NCI-H69 (cell line): ENCODE results near the gene HGF.
"Not testable (repeated sequence)": the region's sequence is repeated elsewhere in the genome, so short reads cannot be mapped to it uniquely, and the experiment has no call there.

ENCODE experiments used
- DNase-seq: peaks from one replicate; lab custom pipeline; 2025; lab: John Stamatoyannopoulos, UW

HGF gene

DNA sequence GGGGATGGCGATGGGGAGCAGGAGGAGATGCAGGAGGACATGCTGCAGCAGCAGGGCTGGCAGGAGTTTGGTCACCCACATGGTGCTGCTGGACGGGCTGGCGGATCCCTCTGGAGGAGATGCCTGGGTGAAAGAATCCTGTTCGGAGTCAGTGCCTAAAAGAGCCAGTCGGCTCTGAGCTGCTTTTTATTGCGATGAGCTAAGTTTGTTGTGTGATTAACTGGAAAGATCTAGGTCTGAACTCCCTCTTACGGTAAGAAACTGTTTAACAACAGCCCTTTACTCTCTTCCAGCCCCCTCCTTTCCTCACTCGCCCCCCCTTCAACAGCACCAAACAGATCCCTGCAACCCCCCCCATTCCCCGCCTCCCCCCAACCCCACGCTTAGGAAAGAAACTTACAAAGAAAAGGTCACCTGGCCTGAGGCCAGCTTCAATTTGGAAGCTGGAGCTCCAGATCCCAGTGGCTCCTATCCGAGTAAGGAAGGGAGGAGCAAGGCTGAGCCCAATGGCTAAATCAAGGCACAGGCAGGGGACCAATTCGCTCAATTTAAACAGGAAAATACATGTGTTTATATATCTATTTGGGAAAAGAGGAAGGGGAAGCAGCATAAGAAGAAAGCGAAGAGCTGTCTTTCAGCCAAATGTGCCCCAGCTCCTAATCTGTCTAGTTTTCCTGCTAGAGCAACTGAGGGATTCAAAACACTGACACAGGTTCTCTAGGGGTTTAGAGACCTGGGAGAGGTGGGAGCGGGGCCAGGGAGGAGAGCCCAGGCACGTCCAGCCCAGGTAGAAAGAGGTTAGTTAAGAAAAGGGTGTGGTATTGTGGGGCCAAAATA, at the start of gene HGF:
TSS of gene HGF (minus strand) at position 157 of the 837 bp plus-strand sequence. CDS start at position 81, 76 bp downstream.
- DNase-seq, result peak; percentile 82

DNA sequence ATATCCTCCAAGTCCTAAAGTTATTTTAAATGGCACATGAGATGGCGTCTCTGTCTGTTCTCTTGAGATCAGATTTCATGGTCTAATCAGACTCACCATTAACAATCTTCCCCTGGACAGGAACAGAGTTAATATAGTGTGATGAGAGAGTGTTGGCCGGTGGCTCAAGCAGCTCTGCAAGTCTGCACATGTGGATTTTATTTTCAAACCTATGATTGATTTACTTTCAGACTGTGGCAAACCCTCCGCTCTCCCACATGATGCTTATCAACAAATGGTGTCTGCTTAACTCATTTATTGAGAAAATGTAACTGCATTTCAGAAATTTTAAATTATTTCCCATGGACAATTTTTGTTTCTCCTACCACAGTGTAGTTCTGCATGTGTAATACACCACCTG, 46.5 kb upstream of the HGF start:
- no peak for DNase-seq

DNA sequence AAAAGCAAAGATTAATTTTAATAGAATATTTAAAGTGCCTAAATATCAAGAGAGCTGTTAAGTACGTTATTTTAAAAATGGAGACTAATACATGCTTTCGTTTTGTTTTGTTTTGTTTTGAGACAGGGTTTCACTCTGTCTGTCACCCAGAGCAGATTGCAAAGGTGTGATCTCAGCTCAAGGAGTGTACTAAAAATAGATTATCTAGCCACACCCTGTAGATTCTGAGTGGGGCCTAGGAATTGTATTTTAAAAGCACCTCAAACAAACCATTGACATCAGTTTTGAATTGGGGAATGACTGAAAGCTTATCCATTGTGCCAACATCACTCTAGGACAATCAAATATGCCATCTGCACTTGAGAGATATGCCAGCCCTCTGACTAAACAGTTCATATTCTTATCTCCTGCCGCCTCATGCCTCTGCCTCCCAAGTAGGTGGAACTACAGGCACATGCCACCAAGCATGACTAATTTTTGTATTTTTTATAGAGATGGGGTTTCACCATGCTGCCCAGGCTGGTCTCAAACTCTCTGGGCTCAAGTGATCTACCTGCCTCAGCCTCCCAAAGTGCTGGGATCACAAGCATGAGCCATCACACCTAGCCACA, 43.1 kb upstream of the HGF start:
- DNase-seq, result not testable (repeated sequence)

DNA sequence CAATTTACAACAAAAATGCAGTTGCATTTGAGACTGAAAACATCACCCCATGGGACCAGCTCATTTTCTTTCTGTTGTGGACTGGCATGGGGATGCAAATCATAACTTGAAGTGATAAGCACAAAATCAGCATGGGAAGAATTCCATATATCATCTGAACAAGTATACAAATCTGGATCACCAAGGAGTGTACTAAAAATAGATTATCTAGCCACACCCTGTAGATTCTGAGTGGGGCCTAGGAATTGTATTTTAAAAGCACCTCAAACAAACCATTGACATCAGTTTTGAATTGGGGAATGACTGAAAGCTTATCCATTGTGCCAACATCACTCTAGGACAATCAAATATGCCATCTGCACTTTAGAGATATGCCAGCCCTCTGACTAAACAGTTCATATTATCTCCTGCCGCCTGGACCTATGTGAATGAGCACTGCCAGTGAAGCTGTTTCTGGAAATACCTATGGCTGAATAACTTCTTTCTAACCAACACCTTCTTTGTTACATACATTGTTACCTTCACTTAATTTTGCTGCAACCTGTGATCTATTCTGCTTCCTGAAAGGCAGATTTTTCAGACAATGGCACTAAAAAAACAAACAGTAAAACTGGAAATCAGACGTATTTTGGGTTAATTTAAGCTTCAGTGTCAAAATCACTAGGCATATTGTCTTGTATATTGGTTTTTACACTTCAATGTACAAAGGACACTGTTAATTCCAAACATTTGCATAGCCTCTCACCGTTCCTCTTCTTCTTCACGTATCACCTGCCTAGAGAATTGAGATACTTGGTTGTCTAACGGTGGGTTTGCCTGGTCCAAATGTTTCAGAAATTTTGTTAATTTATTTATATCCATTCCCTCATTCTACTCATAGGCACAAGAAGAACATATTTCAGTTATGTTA, 42.4 kb upstream of the HGF start:
- DNase-seq, result peak; percentile 25

DNA sequence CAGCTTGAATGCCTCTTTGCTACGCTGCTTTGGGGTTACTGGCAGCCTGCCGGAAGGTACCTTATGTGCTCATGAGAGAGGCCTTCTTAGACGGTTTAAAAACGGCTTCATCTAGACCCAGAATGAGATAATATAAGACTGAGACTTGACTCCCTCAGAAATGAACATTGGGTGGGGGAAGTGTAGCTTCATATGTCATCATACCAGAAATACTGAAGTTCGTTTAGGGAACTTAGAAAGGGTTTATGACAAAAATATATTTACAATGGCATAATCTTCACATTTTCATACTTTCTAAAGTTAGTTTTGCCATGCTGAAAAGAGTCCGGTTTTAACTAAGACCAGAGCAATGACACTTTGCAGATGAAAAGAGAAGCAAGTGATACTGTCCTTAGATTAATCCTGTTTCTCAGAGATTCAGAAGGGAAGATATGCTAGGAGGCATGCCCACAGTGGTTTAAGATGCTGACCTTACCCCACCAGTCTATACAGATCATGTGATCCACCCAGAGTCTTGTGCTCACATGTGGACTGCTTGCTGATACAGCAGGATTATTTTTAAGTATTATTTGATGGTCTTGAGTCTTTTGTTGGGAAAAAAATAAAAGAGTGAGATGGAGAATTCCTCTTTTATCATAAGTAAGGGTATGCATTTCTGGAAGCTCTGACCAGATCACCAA, 40.8 kb upstream of the HGF start:
- DNase-seq, result no peak

DNA sequence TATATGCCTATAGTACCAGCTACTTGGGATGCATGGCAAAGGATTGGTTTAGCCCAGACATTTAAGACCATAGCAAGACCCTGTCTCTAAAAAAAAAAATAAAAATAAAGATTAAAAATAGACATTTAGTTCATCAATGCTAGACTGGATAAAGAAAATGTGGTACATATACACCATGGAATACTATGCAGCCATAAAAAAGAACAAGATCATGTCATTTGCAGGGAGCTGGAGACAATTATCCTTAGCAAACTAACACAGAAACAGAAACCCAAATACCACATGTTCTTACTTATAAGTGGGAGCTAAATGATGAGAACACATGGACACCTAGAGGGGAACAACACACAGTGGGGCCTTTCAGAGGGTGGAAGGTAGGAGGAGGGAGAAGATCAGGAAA, 38.5 kb upstream of the HGF start:
- DNase-seq, result not testable (repeated sequence)

DNA sequence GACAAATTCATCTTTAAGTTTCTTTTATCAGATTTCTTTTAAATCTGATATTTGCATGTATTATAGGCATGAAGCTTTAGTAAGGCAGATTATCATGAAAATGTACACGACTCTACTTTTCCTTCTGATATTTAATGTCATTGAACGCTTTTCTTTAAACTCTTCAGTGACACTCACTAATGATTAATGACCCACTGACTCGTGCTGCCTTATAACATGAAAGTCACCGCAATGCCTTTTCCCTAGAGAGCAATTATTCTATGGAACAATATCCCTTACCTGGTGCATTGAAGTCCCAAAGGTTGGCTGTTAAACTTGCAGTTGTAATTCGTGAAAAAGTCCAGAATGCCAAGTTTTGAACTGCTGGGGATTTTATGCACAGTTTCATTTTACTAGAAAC, 33.4 kb upstream of the HGF start:
- DNase-seq, result peak; percentile 25

DNA sequence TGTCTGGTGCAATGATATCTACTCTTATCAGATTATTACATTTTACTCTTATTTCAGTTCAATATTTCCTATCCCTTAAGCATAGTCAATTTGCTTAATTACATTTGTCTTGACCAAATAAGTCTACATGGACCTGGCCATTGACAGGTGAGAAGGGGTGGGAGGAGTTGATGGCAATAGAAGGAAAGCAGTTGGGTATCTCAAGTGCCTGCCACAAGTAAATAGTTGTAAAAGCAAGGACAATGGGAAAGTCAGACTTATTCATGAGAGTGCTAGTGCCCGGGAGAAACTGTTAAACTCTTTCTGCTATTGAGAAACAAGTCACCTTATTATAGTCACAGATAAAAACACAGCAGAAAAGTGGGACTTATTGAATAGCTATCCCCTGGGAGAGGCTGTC, 32.4 kb upstream of the HGF start:
- no peak for DNase-seq

DNA sequence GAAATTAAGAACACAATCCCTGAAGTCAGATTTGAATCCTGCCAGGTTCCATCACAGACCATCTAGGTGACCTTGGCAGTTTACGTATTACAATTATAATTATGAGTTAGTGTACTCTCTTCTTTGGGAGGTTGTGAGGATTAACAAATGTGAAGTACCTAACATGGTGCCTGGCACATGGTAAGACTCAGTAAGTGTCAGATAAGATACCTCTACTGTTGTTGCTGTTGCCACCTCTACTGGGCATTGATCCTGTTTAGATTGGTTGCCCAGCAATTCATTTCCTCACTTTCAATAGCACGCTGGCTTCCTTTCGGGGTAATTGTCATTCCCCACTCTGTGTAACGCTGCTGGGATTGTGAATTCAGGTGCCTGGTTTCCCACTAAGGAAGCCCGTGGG, 31.7 kb upstream of the HGF start:
- DNase-seq, result no peak

DNA sequence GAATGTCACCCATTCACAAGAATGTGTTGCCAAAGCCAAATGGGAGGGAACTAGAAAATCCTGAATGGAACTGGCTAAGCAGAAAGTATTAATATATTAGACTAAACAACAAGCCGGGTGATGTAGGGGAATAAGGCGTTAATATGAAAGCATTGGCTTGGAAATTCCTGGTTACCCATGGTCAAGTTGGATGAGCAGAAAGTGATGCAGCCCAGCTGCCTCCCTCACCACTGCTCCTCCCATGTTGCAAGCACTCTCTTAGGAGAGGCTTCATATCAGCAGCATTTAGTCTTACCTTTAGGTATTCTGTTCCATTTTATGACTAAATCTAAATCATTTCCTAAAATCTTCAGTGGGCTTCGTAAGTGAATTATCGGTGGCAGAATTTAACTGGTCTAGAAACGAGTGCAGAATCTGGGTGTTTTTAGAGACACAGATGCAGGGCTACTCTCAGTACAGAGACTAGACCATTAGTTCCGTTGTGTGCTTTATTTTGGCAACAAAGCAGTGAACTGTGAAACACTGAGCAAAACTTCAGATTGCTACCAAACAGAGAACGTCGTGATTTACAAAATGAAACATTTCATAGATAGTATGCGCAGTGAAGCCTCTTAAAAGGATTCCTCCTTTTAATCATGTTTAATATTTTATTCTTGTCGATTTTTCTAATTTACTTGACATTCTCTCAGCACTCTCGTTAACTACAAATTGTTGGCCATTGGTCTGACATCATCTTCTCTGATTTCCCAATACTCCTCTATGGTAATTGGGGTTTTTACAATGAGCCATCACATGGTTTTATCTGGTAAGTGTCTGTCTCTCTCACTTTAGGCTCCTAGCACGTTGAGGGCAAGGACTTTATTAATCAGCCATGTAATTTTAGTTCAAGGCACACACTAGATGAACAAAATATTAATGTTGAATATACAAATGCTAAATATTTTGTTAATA, 22.0 kb upstream of the HGF start:
- no peak for DNase-seq

DNA sequence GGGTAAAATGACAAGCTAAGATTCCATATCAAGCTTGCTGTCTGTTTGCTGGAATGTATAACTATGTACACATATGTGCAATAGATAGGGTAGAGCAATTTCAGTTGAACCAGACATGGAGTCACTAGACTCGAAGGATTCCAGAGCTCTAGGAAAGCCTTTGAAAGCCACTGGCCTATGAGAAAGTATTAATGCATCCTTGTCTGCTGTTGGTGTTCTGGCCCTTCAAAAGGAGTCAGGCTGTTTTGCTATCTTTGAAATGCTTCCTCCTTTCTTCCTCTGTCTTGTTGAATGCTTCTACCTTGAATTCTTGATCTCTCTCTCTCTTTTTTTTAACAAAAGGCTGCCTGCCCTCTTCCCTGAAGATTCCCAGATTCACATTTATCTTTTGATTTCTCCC, 20.8 kb upstream of the HGF start:
- DNase-seq, result no peak

DNA sequence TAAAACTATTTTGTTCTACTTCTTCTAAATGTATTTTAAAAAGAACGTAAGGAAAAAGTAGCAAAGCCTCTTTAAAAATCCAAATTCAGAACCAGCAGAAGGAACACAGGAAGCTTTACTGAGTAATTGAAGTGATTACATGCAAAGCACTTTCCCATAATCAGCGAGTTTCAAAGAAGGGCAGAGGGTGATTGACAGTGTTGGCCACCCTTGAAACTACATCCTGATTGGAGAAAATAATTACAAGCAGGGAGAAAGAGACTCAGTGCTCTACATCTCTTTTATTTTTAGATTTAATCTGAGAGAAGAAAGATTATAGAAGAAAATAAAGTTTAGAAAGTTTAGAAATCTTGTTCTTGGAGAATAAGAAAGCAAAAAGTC, 20.3 kb upstream of the HGF start:
- DNase-seq, result no peak

DNA sequence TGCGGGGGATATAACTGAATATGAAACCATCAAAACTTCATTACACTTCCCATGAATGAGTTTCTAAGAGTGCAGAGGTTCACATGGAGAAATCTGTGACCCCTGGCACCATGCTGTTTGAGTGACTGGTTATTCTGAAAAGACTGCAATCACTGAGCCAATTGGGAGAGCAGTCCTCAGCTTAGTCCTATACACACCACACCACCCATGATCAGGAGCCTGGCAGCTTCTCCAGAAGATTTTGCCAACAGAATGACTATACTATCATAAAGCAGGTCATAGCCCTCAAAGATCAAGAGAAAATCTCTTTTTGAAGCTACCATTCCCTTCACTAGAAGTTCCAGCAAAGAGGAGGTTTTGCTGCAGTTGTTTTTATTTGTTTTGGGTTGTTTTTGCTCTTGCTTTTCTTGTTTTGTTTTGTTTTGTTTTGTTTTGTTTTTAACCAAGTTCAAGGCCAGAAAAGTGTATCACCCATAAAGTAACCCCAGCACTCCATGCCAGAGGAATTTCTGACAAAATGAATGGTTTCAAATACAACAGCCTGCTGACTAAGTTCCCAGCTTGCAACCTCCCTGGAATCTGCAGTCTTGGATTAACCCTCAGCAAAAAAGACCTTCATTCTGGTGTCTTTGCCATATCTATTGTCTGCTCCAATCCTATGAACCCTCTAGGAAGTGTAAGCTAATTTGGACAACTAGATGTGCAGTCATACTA, 19.7 kb upstream of the HGF start:
- DNase-seq, result no peak

DNA sequence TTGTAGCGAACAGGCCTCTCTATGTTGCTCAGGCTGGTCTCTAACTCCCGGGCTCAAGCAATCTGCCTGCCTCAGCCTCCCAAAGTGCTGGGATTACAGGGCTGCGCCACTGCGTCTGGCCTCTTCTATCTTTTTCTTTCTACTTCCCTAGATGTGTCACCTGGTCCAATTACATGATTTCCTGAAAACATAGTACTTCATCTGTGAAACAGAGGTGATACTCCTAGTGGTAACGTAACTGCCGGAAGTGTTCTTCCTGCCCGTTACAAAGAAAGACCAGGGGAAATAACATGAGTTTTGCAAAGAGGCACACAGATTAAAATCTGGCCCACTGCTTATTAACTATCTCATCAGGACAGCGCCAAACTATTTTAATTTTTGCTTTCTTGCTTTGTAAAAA, 18.4 kb upstream of the HGF start:
- no peak for DNase-seq

DNA sequence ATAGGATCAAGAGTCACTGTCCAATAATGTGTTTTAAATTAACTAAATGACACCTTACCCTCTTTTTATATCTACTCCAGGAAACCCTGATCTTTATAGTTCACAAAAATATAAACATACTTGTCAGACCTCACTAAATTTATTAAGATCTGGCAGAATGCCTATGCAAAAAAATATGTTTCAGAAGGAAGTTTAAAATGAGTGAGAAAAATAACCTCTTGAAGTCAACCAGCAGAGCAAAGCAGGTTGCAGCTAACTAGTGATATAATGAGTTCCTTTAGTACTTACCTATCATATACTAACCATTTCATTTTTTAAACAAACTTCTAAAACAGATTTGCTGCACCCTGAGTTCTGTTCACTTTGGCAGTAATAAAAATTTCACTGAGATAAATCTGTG, 14.0 kb upstream of the HGF start:
- no peak for DNase-seq

DNA sequence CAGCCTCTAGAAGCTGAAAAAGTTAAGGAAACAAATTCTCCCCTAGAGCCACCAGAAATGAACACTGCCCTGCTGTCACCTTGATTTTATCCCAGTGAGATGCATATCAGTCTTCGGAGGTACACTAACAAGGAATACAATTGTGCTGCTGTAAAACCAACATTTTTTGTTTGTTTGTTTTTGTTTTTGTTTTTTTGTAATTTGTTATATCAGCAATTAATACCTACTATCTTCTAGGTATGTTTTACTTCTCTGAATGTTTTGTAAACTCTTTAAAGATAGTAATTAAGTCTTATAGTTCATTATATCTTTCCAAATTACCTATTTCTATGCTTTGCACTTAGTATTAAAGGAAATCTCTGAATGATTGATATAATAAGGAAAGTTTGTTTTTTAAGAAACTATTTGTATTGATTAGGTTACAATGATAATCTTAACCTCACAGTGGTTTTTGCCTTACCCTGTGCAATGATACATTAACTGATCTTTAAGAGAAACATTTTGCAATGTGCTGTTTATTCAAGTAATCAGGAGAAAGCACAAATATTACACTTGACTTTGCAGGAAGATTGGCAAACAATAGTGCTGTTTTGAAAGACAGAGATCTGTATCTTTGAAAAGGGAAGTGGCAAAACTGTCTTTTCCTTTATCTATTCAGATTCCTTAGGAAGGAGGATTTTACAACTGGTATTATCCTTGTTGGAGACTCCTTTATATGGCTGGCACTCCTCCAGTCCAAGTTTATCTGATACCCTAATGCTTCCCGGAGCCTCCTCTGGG, 11.3 kb upstream of the HGF start:
- DNase-seq, result peak; percentile 47

DNA sequence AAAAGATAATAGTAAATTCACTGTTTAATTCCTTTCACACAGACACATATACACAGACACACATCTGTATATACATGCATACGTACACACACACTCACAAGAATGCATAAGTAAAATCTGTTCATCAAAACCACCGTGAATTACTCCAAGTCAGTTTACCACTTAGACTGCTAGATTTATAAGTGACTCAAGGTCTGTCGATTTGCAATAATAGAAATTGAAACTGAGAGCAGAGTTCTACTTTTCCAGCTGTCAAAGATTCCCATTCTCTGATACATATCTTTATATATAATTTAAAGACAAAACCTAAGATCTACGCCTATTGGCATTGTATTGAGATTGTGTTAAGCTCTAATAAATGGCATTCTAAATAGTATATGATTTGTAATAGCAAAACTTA, 9.9 kb upstream of the HGF start:
- no peak for DNase-seq

DNA sequence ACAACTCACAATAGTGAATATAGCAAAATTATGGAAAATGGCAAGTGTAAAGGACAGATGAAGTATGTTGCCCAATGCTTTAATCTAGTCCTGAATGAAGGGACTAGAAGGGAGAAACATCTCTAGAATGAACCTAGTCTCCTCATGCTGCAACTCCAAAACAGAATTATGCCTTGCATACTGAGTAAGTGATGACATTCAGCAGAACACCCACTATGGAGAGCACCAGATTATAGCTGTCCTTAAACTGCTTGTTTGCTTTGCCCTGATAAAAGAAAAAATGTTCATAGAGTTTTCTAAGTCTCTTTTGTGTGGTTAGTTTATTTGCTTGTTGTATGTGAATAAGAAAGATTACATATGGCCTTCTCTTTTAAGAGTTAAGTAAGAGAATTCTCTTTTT, 7.8 kb upstream of the HGF start:
- no peak for DNase-seq

DNA sequence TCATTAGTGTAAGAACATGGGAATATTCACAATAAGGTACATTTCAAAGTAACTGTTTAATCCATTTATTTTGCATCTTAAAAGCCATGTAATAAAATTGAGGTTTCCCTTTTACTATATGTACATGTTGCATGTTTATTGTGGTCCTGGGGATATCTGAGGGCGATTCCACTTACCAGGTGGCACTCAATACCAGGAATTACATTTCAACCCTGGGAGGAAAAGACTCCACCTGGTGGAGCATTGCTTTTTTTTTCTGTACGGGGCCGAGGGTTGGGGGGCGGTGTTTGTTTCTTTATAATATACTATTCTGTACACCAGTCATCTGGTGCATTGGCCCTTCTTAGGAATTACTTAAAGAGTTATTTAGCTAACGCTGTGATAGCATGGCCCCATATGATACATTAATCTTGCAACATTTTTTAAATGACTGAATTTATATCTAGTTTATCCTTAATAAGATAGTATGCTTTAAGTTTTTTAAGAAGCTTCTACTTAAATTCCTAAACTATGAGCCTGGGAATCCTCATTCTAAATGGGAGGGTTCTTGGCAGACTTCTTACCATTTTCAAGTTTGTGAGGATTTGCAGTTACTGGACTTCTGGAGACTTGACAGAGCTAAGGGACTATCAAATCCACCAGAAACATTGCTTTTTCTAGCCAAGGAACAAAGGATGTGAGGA, 7.2 kb upstream of the HGF start:
- peak; percentile 37 for DNase-seq
